SK-N-DZ (cell line): Measurements from ENCODE around the gene F2RL3.
"Not testable (repeated sequence)": the region's sequence is repeated elsewhere in the genome, so short reads cannot be mapped to it uniquely, and the experiment has no call there.

Experiments used
- DNase-seq: peaks from one replicate; pipeline ENCODE4 v3.0.0-alpha.2; 2015; ENCODE audit warnings: low spot score

F2RL3 gene

DNA sequence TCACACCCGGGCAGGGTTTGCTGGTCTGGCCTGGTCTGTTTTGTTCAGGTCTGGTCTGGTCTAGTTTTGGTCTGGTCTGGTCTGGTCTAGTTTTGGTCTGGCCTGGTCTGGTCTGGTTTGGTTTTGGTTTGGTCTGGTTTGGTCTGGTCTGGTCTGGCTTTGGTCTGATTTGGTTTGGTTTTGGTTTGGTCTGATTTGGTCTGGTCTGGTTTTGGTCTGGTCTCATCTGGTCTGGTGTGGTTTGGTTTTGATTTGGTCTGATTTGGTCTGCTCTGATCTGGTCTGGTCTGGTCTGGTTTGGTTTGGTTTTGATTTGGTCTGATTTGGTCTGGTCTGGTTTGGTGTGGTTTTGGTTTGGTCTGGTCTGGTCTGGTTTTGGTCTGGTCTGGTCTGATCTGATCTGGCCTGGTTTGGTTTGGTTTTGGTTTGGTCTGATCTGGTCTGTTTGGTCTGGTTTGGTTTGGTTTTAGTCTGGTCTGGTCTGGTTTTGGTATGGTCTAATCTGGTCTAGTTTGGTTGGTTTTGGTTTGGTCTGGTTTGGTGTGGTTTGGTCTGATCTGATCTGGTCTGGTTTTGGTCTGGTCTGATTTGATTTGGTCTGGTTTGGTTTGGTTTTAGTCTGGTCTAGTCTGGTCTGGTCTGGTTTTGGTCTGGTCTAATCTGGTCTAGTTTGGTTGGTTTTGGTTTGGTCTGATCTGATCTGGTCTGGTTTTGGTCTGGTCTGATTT, 14.4 kb upstream of the F2RL3 start:
- DNase-seq, result no peak

DNA sequence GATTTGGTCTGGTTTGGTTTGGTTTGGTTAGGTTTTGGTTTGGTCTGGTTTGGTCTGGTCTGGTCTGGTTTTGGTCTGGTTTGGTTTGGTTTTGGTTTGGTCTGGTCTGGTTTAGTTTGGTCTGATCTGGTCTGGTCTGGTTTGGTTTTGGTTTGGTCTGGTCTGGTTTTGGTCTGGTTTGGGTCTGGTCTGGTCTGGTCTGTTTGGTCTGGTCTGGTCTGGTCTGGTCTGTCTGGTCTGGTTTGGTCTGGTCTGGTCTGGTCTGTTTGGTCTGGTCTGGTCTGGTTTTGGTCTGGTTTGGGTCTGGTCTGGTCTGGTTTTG, 13.9 kb upstream of the F2RL3 start:
- DNase-seq, result not testable (repeated sequence)

DNA sequence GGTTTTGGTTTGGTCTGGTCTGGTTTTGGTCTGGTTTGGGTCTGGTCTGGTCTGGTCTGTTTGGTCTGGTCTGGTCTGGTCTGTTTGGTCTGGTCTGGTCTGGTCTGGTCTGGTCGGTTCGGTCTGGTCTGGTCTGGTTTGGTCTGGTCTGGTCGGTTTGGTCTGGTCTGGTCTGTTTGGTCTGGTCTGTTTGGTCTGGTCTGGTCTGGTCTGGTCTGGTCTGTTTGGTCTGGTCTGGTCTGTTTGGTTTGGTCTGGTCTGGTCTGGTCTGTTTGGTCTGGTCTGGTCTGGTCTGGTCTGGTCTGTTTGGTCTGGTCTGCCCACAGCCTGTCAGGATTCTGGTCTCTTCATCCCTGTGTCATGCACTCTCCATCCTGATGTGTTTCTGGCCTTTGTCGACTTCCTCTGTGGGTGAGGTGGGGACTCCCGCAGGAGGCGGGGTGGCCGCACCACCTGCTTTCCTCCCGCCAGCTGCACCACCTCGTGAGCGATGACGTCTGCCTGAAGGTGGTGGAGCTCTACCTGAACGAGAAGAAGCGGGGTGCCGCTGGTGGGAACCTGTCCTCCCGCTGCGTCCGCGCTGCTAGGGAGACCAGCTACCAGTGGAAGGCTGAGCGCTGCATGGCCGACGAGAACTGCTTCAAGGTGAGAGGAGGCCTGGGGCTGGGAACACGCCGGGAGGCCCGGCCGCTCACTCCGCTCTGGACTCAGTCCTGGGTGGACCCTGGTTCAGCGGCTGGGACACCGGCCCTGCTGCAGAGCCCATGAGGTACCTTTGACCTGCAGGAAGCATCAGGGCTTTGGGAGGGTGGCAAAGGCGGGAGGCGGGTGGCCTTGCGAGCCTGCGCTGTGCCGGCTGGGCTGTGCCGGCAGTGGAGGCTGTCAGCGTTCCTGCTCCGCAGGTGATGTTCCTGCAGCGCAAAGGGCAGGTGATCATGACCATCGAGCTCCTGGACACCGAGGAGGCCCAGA, 12.9 kb upstream of the F2RL3 start:
- no peak for DNase-seq

DNA sequence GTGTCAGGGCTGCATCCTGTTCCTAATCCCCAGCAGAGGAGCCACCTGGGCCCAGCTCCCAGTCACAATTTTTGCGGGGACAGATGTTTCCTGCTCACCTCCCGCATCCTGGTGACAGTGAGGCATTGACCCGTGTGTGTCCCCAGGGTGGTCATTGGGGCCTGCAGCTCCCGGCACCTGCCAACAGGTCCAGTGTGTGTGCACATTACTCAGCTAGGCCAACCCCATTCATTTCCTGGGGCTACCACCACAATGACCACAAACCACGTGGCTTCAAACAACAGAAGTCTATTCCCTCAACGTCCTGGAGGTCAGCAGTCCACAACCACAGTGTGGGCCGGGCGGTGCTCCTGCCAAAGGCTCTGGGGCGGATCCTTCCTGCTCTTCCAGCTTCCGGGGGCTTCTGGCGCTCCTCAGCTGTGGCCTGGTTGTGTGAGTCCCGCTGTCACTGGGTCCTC, 11.9 kb upstream of the F2RL3 start:
- no peak for DNase-seq

DNA sequence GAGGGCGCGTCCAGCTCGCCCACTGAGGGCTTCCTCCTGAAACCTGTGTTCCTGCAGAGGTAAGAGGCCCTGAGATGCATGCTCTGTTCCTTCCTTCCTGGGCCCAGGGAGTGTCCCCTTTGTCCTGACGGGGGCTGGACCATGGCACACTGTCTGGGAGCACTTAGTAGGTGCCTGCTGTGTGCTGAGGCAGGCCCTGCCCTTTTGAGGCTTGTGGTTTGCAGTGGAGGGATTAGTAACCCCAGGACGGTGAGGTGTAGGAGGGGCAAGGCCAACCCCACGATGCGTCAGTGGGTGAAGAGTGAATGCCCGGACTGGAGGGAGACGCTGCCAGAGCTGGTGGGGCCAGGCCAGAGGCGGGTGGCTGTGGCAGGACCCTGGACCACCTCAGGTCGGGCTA, 11.2 kb upstream of the F2RL3 start:
- no peak for DNase-seq

DNA sequence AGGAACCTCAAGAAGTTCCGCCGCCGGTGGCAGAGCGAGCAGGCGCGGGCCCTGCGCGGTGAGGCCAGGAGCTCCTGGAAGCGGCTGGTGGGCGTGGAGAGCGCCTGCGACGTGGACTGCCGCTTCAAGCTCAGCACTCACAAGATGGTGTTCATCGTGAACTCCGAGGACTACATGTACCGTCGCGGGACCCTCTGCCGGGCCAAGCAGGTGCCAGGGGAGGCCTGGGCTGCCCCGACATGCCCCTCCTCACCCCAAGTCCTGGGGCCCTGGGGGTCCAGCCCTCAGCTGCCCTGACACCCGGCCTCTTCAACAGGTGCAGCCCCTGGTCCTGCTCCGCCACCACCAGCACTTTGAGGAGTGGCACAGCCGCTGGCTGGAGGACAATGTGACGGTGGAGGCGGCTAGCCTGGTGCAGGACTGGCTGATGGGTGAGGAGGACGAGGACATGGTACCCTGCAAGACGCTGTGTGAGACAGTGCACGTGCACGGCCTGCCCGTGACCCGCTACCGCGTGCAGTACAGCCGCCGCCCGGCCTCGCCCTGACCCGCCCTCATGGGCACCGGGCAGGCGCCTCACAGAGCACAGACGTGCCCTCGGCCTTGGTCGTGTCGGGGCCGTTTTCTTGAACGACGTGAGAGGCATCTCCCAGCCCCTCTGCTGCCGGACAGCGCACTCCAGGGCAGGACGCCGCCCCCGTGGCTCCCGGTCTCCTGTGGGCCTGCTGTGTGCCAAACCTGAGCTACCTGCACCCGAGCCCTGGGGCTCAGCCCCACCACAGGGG, 10.4 kb upstream of the F2RL3 start:
- no peak for DNase-seq

DNA sequence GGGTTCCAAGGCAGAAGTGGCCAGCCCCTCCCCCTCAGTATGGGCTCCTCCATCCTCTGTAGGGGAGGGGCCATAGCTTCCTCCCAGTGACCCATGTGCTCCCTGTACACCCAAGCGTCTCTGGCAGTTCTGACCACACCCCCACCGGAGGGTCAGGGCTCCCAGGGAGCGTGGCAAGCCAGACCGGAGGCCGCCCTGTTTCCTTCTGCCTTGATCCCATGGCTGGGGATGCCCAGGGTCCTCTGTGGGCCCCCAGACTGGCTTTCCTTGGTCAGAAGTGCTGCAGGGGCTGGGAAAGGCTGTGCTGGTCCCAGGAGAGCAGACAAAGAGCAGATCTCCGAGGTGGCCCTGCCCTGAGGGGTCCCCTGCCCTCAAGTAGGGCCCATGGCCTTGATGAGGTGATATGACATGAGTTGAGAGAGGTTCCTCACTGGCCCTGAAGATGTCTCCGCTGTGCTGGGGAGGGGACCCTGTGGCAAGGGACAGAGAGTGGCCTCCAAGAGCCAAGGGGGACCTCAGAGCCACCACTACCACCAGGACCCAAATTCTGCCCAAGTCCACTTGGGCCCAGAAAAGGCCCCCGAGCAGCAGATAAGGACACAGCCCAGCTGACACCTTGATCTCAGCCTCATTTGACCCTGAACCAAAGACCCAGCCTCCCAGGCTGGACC, 7.8 kb upstream of the F2RL3 start:
- DNase-seq, result no peak

DNA sequence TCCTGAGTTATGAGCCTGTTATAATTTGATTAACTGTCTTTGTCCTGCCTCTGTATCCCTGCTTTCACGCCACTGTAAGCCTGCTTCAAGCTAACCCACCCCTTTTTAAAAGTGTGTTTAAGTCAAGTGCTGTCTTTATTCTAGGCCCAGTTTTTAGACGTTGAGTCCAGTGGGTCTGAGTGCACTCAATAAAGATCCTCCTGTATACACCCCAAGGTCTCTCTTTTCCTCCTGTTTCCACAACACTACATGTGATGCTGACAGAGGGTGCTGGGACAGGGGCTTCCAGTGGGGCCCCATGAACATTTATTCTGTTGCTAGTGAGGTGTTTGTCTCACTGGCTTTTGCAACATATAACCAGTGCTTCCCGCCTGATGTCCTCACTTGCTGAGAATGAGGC, 6.7 kb upstream of the F2RL3 start:
- DNase-seq, result no peak

DNA sequence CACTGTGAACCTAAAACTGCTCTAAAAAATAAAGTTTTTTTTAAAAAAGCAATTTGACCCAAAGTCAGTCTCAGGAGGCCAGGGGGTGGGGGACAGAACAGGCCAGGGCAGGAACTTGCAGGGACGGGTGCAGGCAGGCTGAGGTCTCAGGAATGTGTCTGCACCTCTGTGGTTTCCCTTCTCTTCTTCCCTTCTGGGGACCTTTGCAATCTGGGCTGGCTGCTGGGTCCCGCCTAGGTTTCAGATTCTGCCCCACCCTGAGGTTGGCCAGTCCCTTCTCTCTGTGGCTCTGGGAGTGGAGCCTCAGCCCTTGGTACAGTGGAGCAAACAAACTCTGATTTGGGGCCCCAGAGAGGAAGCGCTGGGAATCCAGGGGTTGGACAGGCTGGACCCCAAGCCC, 5.3 kb upstream of the F2RL3 start:
- no peak for DNase-seq

DNA sequence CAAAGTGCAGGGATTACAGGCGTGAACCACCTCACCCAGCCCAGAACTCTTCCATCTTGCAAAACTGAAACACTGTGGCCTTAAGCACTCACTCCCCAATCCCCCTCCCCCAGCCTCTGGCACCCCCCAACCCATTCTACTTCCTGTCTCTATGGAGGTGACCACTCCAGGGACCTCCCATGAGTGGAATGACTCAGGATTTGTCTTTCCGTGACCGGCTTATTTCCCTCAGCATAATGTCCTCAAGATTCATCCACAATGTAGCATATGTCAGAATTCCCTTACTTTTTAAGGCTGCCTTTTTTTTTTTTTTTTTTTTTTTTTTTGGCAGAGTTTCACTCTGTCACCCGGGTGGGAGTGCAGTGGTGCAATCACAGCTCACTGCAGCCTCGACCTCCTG, 3.6 kb upstream of the F2RL3 start:
- no peak for DNase-seq

DNA sequence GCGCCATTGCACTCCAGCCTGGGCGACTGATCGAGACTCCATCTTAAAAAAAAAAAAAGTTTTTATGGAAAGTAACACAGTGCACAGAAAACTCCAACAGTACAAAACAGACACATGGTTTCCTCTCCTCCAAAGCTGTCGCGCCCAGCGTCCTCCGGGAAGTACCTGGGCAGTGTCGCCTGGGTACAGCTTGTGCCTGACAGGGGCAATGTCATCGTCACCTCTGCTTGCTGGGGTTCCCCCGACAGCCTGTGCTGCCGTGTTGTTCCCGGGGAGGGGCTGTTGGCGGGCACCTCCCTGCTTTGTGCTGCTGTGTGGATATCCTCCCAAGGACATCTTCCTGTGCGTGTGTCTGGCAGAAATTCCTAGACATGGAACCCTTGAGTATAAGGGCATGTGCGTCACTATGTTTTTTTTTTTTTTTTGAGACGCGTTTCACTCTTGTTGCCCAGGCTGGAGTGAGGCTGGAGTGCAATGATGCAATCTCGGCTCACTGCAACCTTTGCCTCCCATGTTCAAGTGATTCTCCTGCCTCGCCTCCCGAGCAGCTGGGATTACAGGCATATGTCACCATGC, 2.4 kb upstream of the F2RL3 start:
- DNase-seq, result no peak

DNA sequence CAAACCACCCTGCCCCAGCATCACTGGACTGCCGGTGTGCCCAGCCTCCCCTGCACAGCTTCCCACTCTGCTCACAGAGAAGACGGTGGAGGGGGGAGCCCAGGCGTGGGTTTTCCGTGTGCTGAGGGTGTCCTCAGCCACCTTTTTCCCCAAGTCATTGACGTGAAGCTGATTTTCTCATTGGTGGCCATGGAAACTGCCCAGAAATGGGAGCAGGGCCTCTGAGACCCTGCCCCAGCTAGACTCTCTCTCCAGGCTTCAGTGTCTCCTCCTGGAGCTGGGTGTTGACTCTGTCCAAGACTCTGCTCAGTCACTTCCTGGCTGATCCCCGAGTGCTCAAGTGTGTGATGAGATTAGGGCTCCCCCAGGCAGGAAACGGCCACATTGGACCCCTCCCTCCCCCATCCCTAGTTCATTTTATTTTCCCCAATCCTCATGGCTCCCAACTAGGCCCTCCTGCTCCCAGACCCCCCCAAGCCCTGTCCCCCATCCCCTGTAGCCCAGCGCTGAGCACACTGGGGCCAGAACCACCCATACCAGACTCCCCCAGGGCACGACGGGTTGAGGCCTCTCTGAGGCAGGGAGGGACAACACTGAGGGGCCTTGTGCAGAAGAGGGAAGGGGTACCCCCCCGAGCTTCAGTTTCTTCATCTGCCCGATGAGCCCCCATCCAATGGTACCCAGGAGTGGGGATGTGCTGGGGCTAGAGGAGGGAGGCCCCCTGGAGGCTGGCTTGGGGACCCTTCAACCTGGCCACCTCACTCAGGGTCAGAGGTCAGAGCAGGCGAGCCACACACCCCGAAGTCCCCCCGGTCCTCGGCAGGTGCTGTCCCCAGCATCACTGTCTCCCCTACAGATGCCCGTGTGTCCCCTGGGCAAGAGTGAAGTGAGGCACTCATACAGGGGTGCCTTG, 1.2 kb upstream of the F2RL3 start:
- DNase-seq, result no peak

DNA sequence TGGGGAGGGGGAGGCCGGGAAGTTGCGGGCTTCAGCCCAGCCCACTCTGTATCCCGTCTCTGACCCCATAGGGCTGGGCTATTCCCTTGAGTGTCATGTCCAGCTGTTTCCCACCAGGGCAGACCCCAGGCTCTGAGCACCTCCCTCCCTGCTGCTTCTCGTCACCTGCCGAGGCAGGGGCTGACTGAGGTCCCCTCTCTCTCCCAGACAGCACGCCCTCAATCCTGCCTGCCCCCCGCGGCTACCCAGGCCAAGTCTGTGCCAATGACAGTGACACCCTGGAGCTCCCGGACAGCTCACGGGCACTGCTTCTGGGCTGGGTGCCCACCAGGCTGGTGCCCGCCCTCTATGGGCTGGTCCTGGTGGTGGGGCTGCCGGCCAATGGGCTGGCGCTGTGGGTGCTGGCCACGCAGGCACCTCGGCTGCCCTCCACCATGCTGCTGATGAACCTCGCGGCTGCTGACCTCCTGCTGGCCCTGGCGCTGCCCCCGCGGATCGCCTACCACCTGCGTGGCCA, 625 bp downstream of the F2RL3 start:
- no peak for DNase-seq

DNA sequence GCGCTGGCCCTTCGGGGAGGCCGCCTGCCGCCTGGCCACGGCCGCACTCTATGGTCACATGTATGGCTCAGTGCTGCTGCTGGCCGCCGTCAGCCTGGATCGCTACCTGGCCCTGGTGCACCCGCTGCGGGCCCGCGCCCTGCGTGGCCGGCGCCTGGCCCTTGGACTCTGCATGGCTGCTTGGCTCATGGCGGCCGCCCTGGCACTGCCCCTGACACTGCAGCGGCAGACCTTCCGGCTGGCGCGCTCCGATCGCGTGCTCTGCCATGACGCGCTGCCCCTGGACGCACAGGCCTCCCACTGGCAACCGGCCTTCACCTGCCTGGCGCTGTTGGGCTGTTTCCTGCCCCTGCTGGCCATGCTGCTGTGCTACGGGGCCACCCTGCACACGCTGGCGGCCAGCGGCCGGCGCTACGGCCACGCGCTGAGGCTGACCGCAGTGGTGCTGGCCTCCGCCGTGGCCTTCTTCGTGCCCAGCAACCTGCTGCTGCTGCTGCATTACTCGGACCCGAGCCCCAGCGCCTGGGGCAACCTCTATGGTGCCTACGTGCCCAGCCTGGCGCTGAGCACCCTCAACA, 1.2 kb downstream of the F2RL3 start:
- no peak for DNase-seq

DNA sequence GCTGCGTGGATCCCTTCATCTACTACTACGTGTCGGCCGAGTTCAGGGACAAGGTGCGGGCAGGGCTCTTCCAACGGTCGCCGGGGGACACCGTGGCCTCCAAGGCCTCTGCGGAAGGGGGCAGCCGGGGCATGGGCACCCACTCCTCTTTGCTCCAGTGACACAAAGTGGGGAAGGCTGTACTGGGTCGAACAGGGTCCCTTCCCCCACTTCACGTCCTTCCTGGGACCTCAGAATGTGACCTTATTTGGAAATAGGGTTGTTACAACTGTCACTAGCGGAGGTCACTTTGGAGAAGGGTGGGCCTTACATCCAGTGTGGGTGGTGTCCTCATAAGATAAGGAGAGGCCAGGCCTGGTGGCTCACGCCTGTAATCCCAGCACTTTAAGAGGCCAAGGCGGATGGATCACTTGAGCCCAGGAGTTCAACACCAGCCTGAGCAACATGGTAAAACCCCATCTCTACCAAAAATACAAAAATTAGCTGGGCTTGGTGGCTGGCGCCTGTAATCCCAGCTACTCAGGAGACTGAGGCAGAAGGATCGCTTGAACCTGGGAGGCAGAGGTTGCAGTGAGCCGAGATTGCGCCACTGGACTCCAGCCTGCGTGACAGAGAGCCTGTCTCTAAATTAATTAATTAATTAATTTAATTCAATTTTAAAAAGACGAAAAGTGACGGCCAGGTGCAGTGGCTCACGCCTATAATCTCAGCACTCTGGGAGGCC, 1.8 kb downstream of the F2RL3 start:
- DNase-seq, result no peak

DNA sequence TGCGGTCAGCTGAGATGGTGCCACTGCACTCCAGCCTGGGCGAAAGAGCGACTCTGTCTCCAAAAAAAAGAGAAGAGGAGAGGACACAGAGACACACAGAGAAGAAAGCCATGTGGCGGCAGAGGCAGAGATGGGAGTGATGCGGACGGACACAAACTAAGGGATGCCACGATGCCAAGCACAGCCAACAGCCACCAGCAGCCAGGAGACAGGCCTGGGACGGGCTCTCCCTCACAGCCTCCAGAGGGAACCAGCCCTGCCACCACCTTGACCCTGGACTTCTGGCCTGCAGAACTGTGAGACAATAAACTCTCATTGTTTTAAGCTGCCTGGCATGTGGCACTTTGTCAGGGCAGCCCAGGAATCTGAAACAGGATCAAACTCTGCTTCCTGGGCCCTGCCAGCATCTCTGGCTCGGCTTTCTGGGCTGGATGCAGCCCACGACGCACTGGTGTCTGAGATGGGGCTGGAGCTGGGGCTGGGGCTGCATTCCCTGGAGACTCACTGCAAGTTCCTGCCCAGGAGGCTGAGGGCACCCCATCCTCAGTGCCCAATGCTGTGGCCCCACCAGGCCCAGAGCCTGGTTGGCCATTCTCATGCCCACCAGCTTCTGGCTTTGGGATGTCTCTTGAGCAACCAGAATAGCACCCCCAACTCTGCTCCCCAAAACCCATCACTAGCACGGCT, 3.0 kb downstream of the F2RL3 start:
- DNase-seq, result no peak

DNA sequence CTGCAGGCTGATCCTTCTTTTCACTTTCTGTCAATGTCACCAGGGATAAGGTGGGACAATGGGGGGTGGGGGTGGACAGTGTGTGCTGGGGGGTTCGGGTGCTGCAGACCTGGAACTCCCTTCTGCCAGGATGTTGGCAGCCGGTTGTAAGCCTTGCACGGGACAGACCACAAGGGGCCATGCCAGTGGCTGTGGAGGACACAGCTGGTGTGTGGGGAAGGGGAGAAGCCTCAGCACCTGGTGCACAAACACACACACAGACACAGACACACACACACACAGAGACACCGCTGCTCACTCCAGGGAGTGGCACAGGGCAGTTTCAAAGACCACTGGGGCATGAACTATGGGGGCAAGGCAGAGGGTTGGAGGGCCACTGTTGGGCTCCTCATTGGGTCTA, 3.6 kb downstream of the F2RL3 start:
- DNase-seq, result no peak
